HG02571 (cell line): ENCODE measurements around the gene ARHGEF12.
"Not testable (repeated sequence)": the region's sequence is repeated elsewhere in the genome, so short reads cannot be mapped to it uniquely, and the experiment has no call there.

Source experiments
- ATAC-seq: cut with Tn5 transposase; IDR thresholded peaks from one replicate; pipeline ENCODE4 v1.9.1; 2021; ENCODE audit warnings: mild to moderate bottlenecking, moderate library complexity; ENCODE audit not compliant: unreplicated experiment

The ARHGEF12 gene

GRCh38 chr11:120489799-120490198, 153.6 kb downstream of the ARHGEF12 start:
- ATAC-seq = no peak

- ATAC-seq = no peak
These were observed 156.3 kb downstream of the ARHGEF12 start for GRCh38 chr11:120492486-120492885.

- no peak for ATAC-seq
These were observed 158.4 kb downstream of the ARHGEF12 start for GRCh38 chr11:120494595-120494994.

GRCh38 chr11:120499088-120499487, 162.9 kb downstream of the ARHGEF12 start:
- no peak for ATAC-seq

GRCh38 chr11:120499859-120500258, 163.6 kb downstream of the ARHGEF12 start:
- no peak for ATAC-seq

GRCh38 chr11:120500414-120501071, 164.3 kb downstream of the ARHGEF12 start:
- ATAC-seq = no peak

- ATAC-seq = no peak
These were observed 165.2 kb downstream of the ARHGEF12 start for GRCh38 chr11:120501440-120501839.

- no peak for ATAC-seq
These were observed 166.0 kb downstream of the ARHGEF12 start for GRCh38 chr11:120501976-120502755.

GRCh38 chr11:120503529-120503928, 167.3 kb downstream of the ARHGEF12 start:
- ATAC-seq = not testable (repeated sequence)

- no peak for ATAC-seq
These were observed 169.7 kb downstream of the ARHGEF12 start for GRCh38 chr11:120505801-120506425.

- ATAC-seq = no peak
These were observed 173.3 kb downstream of the ARHGEF12 start for GRCh38 chr11:120509346-120510053.

GRCh38 chr11:120510406-120511115, 174.3 kb downstream of the ARHGEF12 start:
- no peak for ATAC-seq

- ATAC-seq = peak; percentile 79
These were observed 175.1 kb downstream of the ARHGEF12 start, which contains the start of gene GRIK4 for GRCh38 chr11:120511116-120511819. Gene GRIK4, plus strand, starts transcription at chr11:120511748. Its CDS starts 148,571 bp downstream, at chr11:120660319.

GRCh38 chr11:120511820-120512738, 175.9 kb downstream of the ARHGEF12 start:
- no peak for ATAC-seq

- no peak for ATAC-seq
These were observed 176.7 kb downstream of the ARHGEF12 start for GRCh38 chr11:120512739-120513435.

- no peak for ATAC-seq
These were observed 177.5 kb downstream of the ARHGEF12 start for GRCh38 chr11:120513436-120514315.

- no peak for ATAC-seq
These were observed 178.4 kb downstream of the ARHGEF12 start for GRCh38 chr11:120514541-120515121.
